Measurements from ENCODE around the gene SMIM9.

SMIM9 gene

DNA sequence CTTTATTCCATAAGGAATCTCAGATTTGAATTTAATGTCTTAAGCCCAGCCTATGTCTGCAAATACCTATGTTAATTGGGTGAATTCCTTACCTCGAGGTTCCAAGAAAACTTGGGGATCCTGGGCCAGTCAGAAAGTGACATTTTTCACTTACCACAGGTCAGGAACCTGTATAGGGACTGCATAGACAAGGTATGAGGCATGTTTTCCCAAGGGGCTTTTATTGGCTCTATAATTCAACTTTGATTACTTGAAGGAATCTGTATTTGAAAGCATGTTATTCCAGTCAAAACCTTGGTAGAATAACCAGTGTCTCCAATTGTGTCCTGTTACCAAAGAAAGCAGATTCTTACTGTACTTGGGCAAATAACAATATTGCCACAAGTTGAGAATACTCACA is 20.7 kb downstream of the SMIM9 start:
- TF ChIP-seq, protein P1, sequence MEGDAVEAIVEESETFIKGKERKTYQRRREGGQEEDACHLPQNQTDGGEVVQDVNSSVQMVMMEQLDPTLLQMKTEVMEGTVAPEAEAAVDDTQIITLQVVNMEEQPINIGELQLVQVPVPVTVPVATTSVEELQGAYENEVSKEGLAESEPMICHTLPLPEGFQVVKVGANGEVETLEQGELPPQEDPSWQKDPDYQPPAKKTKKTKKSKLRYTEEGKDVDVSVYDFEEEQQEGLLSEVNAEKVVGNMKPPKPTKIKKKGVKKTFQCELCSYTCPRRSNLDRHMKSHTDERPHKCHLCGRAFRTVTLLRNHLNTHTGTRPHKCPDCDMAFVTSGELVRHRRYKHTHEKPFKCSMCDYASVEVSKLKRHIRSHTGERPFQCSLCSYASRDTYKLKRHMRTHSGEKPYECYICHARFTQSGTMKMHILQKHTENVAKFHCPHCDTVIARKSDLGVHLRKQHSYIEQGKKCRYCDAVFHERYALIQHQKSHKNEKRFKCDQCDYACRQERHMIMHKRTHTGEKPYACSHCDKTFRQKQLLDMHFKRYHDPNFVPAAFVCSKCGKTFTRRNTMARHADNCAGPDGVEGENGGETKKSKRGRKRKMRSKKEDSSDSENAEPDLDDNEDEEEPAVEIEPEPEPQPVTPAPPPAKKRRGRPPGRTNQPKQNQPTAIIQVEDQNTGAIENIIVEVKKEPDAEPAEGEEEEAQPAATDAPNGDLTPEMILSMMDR (IDR thresholded peaks at IDR 0.05; ENCODE audit: insufficient read depth, low read depth, low read length, missing control alignments) = no peak
- DNase-seq (ENCODE audit: low read depth) = no peak
- no peak overlapping the region for H3K4me3 ChIP-seq (ENCODE audit: low read depth, low read length)

DNA sequence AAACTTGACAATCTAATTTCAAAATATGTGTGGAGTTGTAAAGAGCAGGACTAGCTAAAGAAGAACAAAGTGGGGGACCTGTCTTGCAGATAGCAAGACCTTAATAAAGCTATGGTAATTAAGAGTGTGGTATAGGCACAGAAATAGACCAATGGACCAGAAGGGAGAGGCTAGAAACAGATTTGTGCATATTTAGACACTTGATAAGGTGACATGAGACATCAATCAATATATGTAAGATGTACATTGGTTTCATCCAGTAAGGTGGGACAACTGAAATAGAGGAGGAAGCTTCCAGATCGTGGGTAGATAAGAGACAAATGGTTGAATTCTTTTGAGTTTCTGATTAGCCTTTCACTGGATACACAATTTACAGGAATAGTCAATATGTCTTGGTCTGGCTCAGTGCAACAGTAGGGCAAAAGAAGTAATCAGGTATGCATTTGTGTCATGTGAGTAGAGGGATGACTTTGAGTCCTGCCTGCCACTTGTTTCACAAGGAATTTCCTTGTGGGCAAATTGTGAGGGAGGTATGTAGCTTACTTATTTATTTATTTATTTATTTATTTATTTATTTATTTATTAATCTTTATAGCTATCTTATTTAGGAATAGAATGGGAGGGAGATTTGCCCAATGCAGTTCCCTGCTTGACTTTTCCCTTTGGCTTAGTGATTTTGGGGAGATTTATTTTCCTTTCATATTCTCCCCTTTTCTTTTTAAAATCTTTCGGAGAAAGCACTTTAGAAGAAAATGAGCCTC is 21.9 kb downstream of the SMIM9 start:
- no peak for DNase-seq (ENCODE audit: low read depth)

DNA sequence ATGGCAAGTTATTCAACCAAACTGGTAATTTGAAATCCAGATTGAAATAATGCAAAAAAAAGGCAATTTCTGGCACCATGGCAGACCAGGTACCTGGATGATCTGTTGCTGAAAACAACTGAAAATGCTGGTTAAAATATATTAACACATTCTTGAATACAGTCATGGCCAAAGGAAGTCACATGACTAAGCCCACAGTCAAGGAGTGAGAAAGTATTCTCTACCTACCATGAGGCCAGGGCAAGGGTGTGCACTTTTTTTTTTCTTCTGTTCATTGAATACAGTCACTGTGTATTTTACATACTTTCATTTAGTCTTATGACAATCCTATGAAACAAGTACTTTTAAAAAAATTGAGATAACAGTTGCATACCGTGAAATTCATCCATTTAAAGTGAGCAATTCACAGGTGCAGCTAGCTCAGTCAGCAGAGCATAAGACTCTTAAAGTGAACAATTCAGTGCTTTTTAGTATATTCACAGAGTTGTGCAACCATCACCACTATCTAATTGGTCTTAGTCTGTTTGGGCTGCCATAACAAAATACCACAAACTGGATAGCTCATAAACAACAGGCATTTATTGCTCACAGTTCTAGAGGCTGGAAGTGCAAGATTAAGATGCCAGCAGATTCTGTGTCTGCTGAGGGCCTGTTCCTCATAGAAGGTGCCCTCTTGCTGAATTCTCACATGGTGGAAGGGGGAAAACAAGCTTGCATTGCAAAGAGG is 24.4 kb downstream of the SMIM9 start:
- DNase-seq (ENCODE audit: low read depth) = no peak
- no peak overlapping the region for H3K4me3 ChIP-seq (ENCODE audit: low read depth, low read length)
- TF ChIP-seq, protein P1 (IDR thresholded peaks at IDR 0.05; ENCODE audit: insufficient read depth, low read depth, low read length, missing control alignments) = no peak

More for the DNA sequence above, 21.9 kb downstream of the SMIM9 start:
- H3K4me3 ChIP-seq (ENCODE audit: low read depth, low read length) = no peak overlapping the region
- TF ChIP-seq, protein P1 (IDR thresholded peaks at IDR 0.05; ENCODE audit: insufficient read depth, low read depth, low read length, missing control alignments) = no peak

DNA sequence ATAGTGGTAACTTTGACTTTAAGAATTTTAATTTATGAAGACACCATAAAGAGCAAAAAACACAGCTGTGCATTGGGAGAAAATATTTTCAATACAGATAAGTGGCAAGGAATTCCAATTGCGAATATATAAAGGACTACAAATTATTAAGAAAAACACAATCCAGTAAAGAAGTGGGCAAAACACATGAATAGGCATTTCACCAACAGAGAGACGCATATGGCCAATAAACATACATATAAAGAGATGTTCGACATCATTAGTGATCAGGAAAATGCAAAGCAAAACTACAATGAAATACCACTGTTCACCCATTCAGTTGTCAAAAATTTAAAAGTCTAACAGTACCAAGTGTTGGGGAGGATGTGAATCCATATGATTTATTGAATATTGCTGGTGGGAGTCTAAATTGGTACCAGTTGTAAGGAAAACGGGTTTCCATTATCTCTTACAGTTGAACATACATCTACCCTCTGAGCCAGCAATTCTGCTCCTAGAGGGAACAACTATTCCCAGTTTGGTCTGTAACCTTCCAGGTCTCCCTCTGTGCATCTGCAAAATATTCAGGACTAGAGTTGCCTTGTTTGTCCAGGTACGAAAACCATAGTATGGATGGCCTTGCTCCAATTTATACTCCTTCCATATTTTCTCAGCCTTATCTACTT is 27.5 kb downstream of the SMIM9 start:
- no peak for DNase-seq (ENCODE audit: low read depth)
- H3K4me3 ChIP-seq (ENCODE audit: low read depth, low read length) = no peak overlapping the region
- TF ChIP-seq, protein P1 (IDR thresholded peaks at IDR 0.05; ENCODE audit: insufficient read depth, low read depth, low read length, missing control alignments) = no peak

DNA sequence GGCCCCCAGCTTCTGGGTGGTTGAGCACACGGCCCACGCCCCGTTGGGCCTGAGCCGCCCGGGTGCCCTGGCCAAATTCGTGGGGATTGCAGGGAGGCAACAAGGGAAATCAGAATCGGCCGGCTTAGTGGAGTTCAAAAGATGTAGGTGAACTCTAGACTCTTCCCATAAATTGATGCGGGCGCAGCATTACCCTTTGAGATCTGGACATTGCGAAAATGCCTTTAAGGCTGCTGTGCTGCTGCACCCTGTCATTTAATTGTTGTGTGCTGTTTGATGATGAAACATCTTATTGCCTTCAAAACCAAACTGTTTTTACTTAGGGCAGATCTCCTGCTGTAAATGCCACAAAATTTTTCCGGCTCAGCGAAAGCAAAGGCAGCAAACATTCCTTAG is 28.8 kb downstream of the SMIM9 start:
- peak overlapping the region; percentile 69 for H3K4me3 ChIP-seq (ENCODE audit: low read depth, low read length)
- TF ChIP-seq, protein P1 (IDR thresholded peaks at IDR 0.05; ENCODE audit: insufficient read depth, low read depth, low read length, missing control alignments) = no peak
- DNase-seq (ENCODE audit: low read depth) = no peak

DNA sequence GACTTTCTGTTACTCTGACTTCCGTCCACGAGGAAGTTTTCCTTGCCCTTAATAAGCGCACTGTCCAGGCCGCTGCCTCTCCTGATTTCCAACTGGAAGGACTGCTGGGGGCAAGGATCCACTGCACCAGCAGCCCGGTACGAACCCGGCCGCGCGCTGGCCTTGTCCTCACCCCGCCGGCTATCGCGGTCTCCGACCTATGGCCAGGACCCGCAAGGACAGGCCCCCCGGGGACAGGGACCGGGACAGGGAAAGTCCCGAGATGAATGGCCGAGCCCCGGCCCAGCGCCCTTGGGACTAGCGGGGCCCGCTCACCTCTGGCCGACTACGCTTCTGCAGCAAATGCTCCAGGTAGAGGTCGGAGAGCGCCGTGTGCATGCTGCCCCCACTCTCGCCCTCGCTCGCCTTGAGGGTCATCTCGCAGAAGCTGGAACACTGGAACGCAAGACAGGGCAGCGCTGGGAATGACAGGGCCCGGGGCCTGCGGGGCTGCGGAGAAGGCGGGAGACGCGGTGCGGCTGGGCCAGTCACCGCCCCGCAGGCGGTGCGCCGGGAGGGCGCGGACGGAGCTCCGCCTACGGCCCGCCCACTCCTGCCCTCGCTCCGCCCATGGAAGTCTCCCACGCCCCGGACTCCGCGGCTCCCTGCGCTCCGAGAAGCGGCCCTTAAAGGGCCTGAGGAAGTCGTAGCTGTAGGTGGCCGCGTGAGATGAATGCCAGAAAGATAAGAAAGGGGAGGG is 29.3 kb downstream of the SMIM9 start, which contains the start of gene MPP1:
Gene MPP1, minus strand, starts transcription at position 529 of the 739 bp plus-strand sequence. Its CDS starts 112 bp downstream, at position 417.
- TF ChIP-seq, protein P1 (IDR thresholded peaks at IDR 0.05; ENCODE audit: insufficient read depth, low read depth, low read length, missing control alignments) = no peak
- H3K4me3 ChIP-seq (ENCODE audit: low read depth, low read length) = peak within 1 kb of the TSS; percentile 69
- DNase-seq (ENCODE audit: low read depth) = peak; percentile 78

Measured in GM12865 (cell line).